IMR-90 (cell line): ENCODE measurements around the gene PKHD1. TPM values are rescaled to one million over a fixed set of nuclear protein-coding genes. Genes with fewer than 3 reads are reported as not detected.
"Not testable (repeated sequence)": the region's sequence is repeated elsewhere in the genome, so short reads cannot be mapped to it uniquely, and the experiment has no call there.

Experiments
- ATAC-seq: fragments of 200-7000 bp; cut with Tn5 transposase; 2 replicates; pipeline ENCODE4 v1.9.1; 2020; ENCODE audit warnings: low read depth, mild to moderate bottlenecking, moderate library complexity
- BruUV-seq: library from RNA; stranded (reverse); fragments of 400-500 nt; replicated peaks from 2 replicates; lab custom pipeline; 2021; lab: Mats Ljungman, UMichigan
- CTCF ChIA-PET: fragments of 300-600 bp; formaldehyde crosslinking; extraction: SDS; loops from one replicate; lab custom pipeline; 2021; ENCODE audit warnings: antibody characterized with exemption; lab: Yijun Ruan, JAX
- POLR2A ChIA-PET: fragments of 300-600 bp; sonication (Branson Sonifier 250); formaldehyde crosslinking; loops from one replicate; lab custom pipeline; 2022; ENCODE audit warnings: antibody characterized with exemption; ENCODE audit not compliant: unreplicated experiment; lab: Charles Lee
- DNase-seq: peaks from one replicate; pipeline ENCODE4 v3.0.0; 2013
- H2AFZ ChIP-seq: replicated peaks from 2 replicates; pipeline ENCODE3; 2013; ENCODE audit warnings: low read length, mild to moderate bottlenecking; ENCODE audit not compliant: poor library complexity
- H2AK5ac ChIP-seq: 2 replicates; pipeline ENCODE4 v1.6.1; 2013; ENCODE audit warnings: low read depth, low read length, inconsistent platforms
- H2AK9ac ChIP-seq: replicated peaks from 2 replicates; pipeline ENCODE3; 2013; ENCODE audit warnings: mild to moderate bottlenecking, low read depth, low read length, moderate library complexity; ENCODE audit not compliant: poor library complexity
- H2BK120ac ChIP-seq: 2 replicates; pipeline ENCODE4 v1.6.1; 2013; ENCODE audit warnings: low read depth, low read length, inconsistent platforms
- H2BK15ac ChIP-seq: 3 replicates; pipeline ENCODE4 v1.6.1; 2013; ENCODE audit warnings: low read depth, low read length, inconsistent platforms
- H2BK20ac ChIP-seq: 2 replicates; pipeline ENCODE4 v1.6.1; 2013; ENCODE audit warnings: low read depth, mild to moderate bottlenecking, inconsistent platforms, low read length, moderate library complexity
- H2BK5ac ChIP-seq: 2 replicates; pipeline ENCODE4 v1.6.1; 2013; ENCODE audit warnings: mild to moderate bottlenecking, low read depth, low read length, inconsistent platforms; ENCODE audit not compliant: poor library complexity, severe bottlenecking
- H3K14ac ChIP-seq: replicated peaks from 2 replicates; pipeline ENCODE4 v1.6.1; 2013; ENCODE audit warnings: low read depth, low read length, inconsistent platforms
- H3K18ac ChIP-seq: 2 replicates; pipeline ENCODE4 v1.6.1; 2013; ENCODE audit warnings: low read depth, low read length, control low read depth
- H3K23ac ChIP-seq: 2 replicates; pipeline ENCODE4 v1.6.1; 2013; ENCODE audit warnings: low read depth, low read length, inconsistent platforms
- H3K27ac ChIP-seq: 2 replicates; pipeline ENCODE4 v1.5.1; 2013; ENCODE audit warnings: mild to moderate bottlenecking, control low read depth, low read length; ENCODE audit not compliant: insufficient read depth
- H3K27me3 ChIP-seq: 2 replicates; pipeline ENCODE4 v1.6.1; 2013; ENCODE audit warnings: low read length; ENCODE audit not compliant: control insufficient read depth, insufficient read depth
- H3K36me3 ChIP-seq: 2 replicates; pipeline ENCODE4 v1.6.1; 2013; ENCODE audit warnings: low read length, mixed read lengths; ENCODE audit not compliant: control insufficient read depth, insufficient read depth
- H3K4ac ChIP-seq: 2 replicates; pipeline ENCODE4 v1.6.1; 2013; ENCODE audit warnings: low read depth, low read length, inconsistent platforms
- H3K4me1 ChIP-seq: 2 replicates; pipeline ENCODE4 v1.6.1; 2013; ENCODE audit warnings: low read length, mixed read lengths; ENCODE audit not compliant: control insufficient read depth, insufficient read depth
- H3K4me2 ChIP-seq: 2 replicates; pipeline ENCODE4 v1.6.1; 2013; ENCODE audit warnings: low read depth, mild to moderate bottlenecking, control low read depth, low read length, moderate library complexity
- H3K4me3 ChIP-seq: 2 replicates; pipeline ENCODE4 v1.5.1; 2013; ENCODE audit warnings: low read depth, mild to moderate bottlenecking, control low read depth, low read length, moderate library complexity; ENCODE audit not compliant: insufficient read depth
- H3K56ac ChIP-seq: 2 replicates; pipeline ENCODE4 v1.6.1; 2013; ENCODE audit warnings: low read length, inconsistent platforms; ENCODE audit not compliant: insufficient read depth; ENCODE audit errors: extremely low read depth
- H3K79me1 ChIP-seq, 2 experiments: 2 replicates each; pipeline ENCODE4 v1.6.1; 2013; ENCODE audit warnings: low read length in 2 of 2, inconsistent platforms in 1 of 2, low read depth in 1 of 2
- H3K9ac ChIP-seq: 2 replicates; pipeline ENCODE4 v1.6.1; 2013; ENCODE audit warnings: low read depth, low read length, control low read depth
- H3K9me1 ChIP-seq: 2 replicates; pipeline ENCODE4 v1.6.1; 2013; ENCODE audit warnings: low read length, inconsistent platforms; ENCODE audit not compliant: insufficient read depth
- H3K9me3 ChIP-seq: 2 replicates; pipeline ENCODE4 v1.6.1; 2013; ENCODE audit warnings: low read length; ENCODE audit not compliant: control insufficient read depth, insufficient read depth
- H4K20me1 ChIP-seq: 2 replicates; pipeline ENCODE4 v1.6.1; 2013; ENCODE audit warnings: low read length, inconsistent platforms; ENCODE audit not compliant: insufficient read depth
- H4K5ac ChIP-seq: 2 replicates; pipeline ENCODE4 v1.6.1; 2013; ENCODE audit warnings: mild to moderate bottlenecking, low read depth, low read length, control low read depth
- H4K8ac ChIP-seq, 2 experiments: 2 replicates each; pipeline ENCODE4 v1.6.1; 2013; ENCODE audit warnings: low read depth in 2 of 2, low read length in 2 of 2, control low read depth in 1 of 2, inconsistent platforms in 1 of 2
- H4K91ac ChIP-seq: 2 replicates; pipeline ENCODE4 v1.6.1; 2013; ENCODE audit warnings: low read depth, low read length, inconsistent platforms; ENCODE audit not compliant: insufficient read depth
- BHLHE40 ChIP-seq: fragments of 150-350 bp; IDR thresholded peaks from 2 replicates; pipeline ENCODE4 v1.6.1; 2016; ENCODE audit warnings: mild to moderate bottlenecking, low read depth, low read length
- RAD21 ChIP-seq: IDR thresholded peaks from 2 replicates; pipeline ENCODE4 v1.6.1; 2012; ENCODE audit warnings: low read length, improper control_type of control experiment
- WGBS, 2 experiments: methylation state at CpG; one replicate each; pipeline versions ENCODE4 v1.1.5 to v1.1.7; 2013; ENCODE audit warnings: missing lambda C conversion rate in 2 of 2; ENCODE audit not compliant: insufficient read length in 1 of 2; ENCODE audit errors: extremely low coverage in 2 of 2; 5-methylcytosine and 5-hydroxymethylcytosine counted together
- dilution Hi-C: fragments of 300-500 bp; cut with HindIII; formaldehyde crosslinking; loops from one replicate; pipeline ENCODE4 v1.14.3; 2018; ENCODE audit warnings: low sequenced_read_pairs; ENCODE audit not compliant: unreplicated experiment
- in situ Hi-C: fragments of 300-500 bp; cut with MboI; formaldehyde crosslinking; loops from 3 replicates; pipeline ENCODE4 v1.14.3; 2019; ENCODE audit warnings: low sequenced_read_pairs, inconsistent platforms, mixed read lengths
- intact Hi-C: fragments of 100-400 bp; cut with micrococcal nuclease; formaldehyde crosslinking; loops from 2 replicates; pipeline ENCODE4 v1.10.0; 2022
- polyA plus RNA-seq, 3 experiments: library from polyadenylated mRNA; depleted of rRNA; stranded (reverse); fragments of >200 nt; gene quantifications; 2 replicates each; pipeline ENCODE4 v1.2.3, GENCODE V29; 2012; ENCODE audit warnings: low replicate concordance in 1 of 3
- total RNA-seq: library from RNA; depleted of rRNA; stranded (reverse); fragments of >200 nt; gene quantifications from 2 replicates; pipeline ENCODE4 v1.2.3, GENCODE V29; 2012

Gene PKHD1
- total and polyA plus RNA-seq, 2 of the 4 experiments (the other 2 are of a cell fraction): not detected

GRCh38 chr6:51983564-51983963, 103.8 kb downstream of the PKHD1 start:
- H3K27ac ChIP-seq: no peak overlapping the region
- ChIA-PET CTCF (no interaction called here), POLR2A (no interaction called here)

DNA sequence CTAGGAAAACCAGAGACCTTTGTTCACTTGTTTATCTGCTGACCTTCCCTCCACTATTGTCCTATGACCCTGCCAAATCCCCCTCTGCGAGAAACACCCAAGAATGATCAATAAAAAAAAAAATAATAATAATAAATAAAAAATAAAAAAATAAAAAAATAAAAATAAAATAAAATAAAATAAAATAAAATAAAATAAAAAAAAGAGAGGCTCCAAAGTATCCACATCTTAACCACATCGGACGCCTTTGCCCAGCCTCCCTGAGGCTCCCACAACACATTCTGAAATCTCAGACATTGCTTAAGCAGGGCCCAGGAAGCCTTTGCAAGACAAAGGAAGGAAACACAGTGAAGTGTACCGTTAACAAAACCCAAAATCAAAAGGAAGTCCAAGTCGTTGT, 104.7 kb downstream of the PKHD1 start:
- H3K9me3 ChIP-seq, H3K9me1 ChIP-seq, H2BK120ac ChIP-seq, H3K4me3 ChIP-seq, H2BK15ac ChIP-seq, H4K91ac ChIP-seq, BruUV-seq, H2BK20ac ChIP-seq, H3K27ac ChIP-seq, ATAC-seq, H3K36me3 ChIP-seq, H2AK9ac ChIP-seq, H3K9ac ChIP-seq, H3K79me1 ChIP-seq, POLR2A ChIA-PET, H2AFZ ChIP-seq, H3K4me2 ChIP-seq, H3K4me1 ChIP-seq, H4K20me1 ChIP-seq, H3K27me3 ChIP-seq, H2AK5ac ChIP-seq, H3K18ac ChIP-seq, CTCF ChIA-PET, H4K5ac ChIP-seq, intact Hi-C loops, H3K14ac ChIP-seq, in situ Hi-C loops, H4K8ac ChIP-seq, H3K4ac ChIP-seq, H3K56ac ChIP-seq, H2BK5ac ChIP-seq, DNase-seq, H3K23ac ChIP-seq, dilution Hi-C loops: not testable (repeated sequence)
- no CpG with 5 or more reads among the region's 5 CpGs for WGBS, 2 experiments

More at GRCh38 chr6:51983564-51983963, 103.8 kb downstream of the PKHD1 start:
- Histone ChIP-seq H3K4me1 (no peaks in the 10 kb centered on the region), H4K91ac (no peak overlapping the region), H3K14ac (no peak overlapping the region), H4K20me1 (no peaks in the 10 kb centered on the region), H3K36me3 (no peaks in the 10 kb centered on the region), H2AFZ (no peak overlapping the region), H4K5ac (no peak overlapping the region), H3K4ac (no peak overlapping the region), H2BK120ac (no peak overlapping the region), H2AK9ac (no peak overlapping the region), H3K9me3 (no peaks in the 10 kb centered on the region), H2BK5ac (no peak overlapping the region), H2BK20ac (no peak overlapping the region), H3K27me3 (no peaks in the 10 kb centered on the region), H4K8ac (no peak overlapping the region), H3K9ac (no peak overlapping the region), H2AK5ac (no peak overlapping the region), H2BK15ac (no peak overlapping the region), H3K18ac (no peak overlapping the region), H3K9me1 (no peaks in the 10 kb centered on the region), H3K23ac (no peak overlapping the region), H3K4me2 (no peak overlapping the region), H3K79me1 (no peaks in the 10 kb centered on the region), H3K4me3 (no peak overlapping the region), H3K56ac (no peak overlapping the region)
- no CpG with 5 or more reads among the region's 5 CpGs for WGBS, 2 experiments
- ATAC-seq: no peak
- dilution Hi-C loops (no loop called here), intact Hi-C loops (no loop called here), in situ Hi-C loops (no loop called here)
- no TSS peak for BruUV-seq
- TF ChIP-seq RAD21 (no peak), BHLHE40 (no peak)
- no peak for DNase-seq
